Measurements from ENCODE around the gene PFKL.

- TF ChIP-seq EZH2 (IDR thresholded peaks at IDR 0.05; ENCODE audit: insufficient read depth, poor library complexity, severe bottlenecking) (no peak), EZH2phosphoT487 (IDR thresholded peaks at IDR 0.05; ENCODE audit: insufficient read depth, low read depth) (no peak)
These were observed 2.1 kb downstream of the PFKL start for GRCh38 chr21:44301961-44302406.
